ENCODE measurements around the gene SPECC1.

DNA sequence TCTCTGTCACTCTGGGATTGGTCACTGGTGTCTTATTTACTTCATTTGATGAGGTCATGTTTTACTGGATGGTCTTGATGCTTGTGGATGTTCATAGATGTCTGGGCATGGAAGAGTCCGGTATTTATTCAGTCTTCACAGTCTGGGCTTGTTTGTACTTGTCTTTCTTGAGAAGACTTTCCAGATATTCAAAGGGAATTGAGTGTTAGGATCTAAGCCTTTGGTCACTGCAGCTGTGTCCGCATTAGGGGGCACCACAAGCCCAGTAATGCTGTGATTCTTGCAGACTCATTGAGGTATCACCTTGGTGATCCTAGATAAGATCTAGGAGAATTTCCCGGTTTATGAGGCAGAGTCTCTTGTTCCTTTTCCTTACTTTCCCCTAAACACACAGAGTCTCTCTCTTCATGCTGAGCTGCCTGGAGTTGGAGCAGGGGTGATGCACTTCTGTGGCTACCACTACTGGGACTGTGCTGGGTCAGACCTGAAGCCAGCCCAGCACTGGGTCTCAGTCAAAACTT lies 214.7 kb downstream of the SPECC1 start:
- TF ChIP-seq EZH2 (IDR thresholded peaks at IDR 0.05; ENCODE audit: insufficient read depth, poor library complexity, severe bottlenecking) (no peak), EZH2phosphoT487 (IDR thresholded peaks at IDR 0.05; ENCODE audit: insufficient read depth, low read depth) (no peak)

Data from GM23248 (cell line).